GM12874 (cell line): ENCODE data around the gene FAM222A.

ENCODE experiments used
- TF ChIP-seq, protein P1 (sequence below): IDR thresholded peaks from 2 replicates; pipeline ENCODE4 v1.5.1; 2011; ENCODE audit warnings: low read depth, mild to moderate bottlenecking, control low read depth, low read length, moderate library complexity; ENCODE audit not compliant: insufficient read depth

Gene FAM222A

DNA sequence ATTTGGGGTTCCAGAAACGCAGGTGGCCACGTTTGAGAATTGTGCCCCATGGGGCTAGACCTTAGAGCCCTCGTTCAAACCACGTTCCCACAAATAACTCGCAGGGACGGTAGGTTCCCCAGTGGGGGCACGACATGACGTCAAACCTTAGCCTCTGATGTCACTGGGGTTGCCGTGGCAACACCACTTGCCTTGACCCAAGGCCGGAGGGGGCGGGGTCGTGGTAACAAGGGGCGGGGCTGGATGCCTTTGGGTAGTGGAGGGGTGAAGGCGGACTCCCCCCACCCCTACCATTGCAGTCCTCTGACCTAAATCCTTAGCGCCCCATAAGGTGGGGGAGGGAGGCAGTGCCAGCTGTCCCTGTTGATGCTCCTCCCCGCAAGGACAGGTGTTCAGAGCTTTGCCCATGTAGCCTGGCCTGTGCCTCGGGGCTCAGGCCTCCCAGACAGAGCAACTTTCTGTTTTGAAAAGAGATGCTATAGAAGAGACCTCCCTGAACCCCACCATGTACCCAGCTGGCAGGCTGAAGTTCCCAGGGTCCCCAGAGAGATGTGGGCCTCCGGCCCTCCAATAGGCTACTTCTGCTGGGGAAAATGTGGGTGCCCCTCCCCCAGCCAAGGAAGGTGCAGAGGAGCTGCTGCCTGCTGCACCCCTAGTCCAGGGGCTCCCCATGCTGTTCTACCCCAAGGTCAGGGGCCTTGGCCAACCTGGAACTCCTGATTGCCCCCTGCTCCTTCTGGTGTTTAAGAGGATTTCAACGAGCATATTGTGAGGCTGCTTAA lies 1.9 kb downstream of the FAM222A start:
- TF ChIP-seq, protein P1, sequence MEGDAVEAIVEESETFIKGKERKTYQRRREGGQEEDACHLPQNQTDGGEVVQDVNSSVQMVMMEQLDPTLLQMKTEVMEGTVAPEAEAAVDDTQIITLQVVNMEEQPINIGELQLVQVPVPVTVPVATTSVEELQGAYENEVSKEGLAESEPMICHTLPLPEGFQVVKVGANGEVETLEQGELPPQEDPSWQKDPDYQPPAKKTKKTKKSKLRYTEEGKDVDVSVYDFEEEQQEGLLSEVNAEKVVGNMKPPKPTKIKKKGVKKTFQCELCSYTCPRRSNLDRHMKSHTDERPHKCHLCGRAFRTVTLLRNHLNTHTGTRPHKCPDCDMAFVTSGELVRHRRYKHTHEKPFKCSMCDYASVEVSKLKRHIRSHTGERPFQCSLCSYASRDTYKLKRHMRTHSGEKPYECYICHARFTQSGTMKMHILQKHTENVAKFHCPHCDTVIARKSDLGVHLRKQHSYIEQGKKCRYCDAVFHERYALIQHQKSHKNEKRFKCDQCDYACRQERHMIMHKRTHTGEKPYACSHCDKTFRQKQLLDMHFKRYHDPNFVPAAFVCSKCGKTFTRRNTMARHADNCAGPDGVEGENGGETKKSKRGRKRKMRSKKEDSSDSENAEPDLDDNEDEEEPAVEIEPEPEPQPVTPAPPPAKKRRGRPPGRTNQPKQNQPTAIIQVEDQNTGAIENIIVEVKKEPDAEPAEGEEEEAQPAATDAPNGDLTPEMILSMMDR, result no peak

DNA sequence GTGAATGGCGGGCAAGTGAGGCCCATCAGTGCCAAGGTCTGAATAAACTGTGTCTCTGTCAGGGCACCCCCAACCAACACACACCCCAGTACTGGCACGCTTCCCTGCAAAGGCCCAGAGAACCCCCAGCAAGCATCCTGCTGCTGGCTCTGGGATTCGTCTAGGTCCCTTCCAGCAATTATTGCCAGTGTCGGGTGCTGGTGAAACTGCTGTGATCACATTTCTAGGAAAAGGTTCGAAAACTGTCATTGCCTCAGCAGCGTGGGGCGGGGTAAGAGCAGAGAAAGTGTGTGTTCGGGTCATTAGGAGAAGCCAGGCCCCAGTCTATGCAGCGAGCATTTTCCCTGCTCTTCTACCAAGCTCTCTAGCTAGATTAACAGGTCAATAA lies 2.5 kb downstream of the FAM222A start:
- TF ChIP-seq, protein P1, result no peak

DNA sequence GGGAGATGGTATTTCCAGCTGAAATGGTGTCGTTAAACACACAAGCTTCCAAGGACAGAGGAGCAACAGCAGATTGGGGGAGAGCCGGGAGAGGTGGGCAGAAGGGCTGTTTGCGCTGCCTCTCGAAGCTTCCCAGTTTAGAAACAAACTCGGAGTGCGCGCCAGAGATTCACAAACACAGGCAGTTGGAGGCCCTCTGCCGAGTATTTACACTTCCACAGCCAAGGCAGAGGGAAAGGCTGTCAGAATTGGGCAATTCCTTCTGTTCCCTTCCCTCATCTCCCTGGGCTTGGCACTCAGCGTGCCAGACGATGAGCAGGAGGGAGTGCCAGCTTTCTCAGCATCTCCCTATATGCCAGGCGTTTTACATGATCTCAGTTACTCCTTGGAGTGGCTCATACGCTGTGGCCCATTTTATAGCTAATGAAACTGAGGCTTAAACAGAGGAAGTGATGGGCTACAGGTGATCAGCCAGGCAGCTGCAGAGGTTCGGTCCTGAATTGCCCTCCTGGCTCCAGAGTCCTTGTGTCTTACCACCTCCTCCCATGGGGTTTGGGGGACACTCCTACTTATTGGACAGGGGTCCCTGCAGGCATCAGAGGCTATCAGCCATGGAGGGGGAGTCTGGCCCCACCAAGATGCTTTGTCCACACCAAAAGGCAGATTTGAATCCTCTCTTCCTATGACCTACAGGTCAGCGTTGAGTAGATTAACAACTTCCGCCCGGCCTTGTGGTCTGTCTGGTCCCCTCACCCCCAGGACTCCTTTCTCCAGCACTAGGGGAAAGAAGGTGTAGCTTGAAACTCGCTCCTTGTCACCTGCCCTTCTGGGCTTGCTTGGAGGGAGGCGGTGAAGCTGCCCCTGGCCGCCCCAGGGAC lies 3.1 kb downstream of the FAM222A start:
- TF ChIP-seq, protein P1, result no peak

DNA sequence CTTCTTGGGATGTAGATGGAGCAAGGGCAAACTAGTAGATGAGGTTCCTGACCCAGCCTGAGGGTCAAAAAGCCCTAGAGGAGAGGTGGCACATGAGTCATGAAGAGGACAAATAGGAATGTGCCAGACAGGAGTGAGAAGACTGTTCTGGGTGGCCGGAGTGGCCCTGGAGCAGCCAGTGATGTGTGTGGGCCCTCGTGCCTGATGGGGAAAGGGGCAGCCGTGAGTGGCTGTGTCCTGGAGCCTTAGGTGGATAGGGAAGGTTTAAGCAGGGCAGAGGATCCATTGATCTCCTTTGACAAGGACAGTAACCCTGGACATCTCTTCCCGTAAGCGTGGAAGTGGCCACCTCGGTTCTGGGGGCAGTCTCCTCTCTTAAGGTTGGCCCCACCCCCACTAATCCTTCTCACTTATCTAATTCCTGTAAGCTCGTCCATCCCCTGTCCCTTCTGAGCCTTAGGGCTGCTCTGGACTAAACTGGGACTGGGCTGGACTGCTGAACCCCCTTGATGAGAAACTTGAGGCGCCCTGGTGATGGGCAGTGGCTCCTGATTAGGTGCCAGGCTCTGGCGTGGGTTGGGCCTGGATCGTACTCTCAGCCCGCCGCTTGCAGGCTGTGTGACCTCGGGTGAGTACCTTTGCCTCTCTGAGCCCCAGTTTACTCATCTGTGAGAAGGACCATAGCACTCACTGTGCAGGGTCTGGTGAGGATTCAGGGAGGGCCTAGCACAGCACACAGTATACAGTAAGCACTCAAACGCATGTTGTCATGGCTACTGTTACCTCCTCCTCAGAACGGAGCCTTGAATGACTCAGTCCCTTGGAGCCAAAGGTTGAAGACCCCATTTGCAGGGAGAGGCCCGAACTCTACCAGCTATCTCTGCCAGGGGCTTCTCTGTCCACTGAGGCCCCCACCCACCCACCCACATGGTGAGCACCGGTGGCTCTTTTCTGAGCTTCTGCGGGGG lies 4.0 kb downstream of the FAM222A start:
- TF ChIP-seq, protein P1, result no peak

DNA sequence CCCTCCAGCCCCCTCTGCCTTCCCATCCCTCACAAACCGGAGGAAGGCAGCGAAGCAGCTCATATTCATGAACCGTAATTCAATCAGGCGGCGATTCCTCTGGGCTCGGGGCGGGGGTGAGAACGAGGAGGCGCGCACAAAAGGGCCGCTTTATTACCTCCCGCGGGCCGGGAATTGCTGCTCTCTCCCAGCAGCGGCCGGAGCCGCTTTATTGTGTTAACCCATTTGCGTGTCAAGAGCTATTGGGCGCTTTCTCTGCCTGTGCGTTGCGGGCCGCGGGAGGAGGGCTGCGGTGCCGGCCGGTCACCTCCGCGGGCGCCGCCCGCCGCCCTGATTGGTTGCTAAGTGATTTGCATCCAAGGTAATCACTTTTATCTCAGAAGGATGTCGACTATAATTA lies 4.8 kb downstream of the FAM222A start:
- TF ChIP-seq, protein P1, result no peak

DNA sequence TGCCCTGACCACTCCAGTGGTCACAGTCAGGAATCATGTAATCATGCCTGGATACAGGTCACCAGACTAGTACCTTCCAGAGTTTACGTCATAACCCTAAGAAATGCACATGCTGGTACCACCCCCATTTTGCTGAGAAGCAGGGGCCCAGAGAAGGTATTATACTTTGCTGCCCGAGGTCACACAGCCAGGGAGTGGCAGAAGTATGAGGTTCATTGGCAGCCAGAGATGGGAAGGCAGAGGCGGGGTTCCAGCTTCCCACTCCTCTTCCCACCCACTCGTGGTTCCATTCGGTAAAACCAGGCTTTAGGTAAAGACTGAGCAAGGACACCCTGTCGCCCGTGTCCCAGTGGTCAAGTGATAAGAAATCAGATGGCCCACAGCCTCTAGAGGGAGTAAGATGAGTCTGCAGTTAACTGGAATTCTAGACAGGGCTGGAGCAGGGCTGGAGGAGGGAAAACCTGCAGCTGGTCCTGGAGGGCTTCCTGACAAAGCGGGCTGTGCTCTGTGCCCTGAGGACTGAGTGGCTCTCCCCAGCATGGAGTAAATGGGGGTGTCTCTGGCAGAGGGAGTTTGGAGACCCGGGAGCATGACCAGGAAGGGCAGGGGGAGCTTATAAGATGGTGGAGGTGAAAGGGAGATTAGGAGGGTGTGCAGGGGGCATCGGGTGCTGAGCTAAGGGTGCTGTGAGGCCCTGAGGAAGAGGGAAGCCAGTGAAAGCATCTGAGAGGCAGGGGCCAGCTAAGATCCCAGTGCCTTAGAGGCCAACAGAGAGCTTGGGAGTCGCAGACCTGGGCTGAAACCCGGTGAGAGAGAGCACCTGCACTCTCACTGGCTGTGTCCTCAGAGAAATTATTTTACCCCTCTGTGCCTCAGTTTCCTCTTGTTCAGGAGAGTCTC lies 5.7 kb downstream of the FAM222A start:
- TF ChIP-seq, protein P1, result no peak
